OCI-M1 (cell line): ENCODE data around the gene ZBTB7A.

Experiments used
- DNase-seq: peaks from one replicate; lab custom pipeline; 2025; lab: John Stamatoyannopoulos, UW

Gene ZBTB7A

GRCh38 chr19:4054441-4055208 lies 12.1 kb downstream of the ZBTB7A start:
- no peak for DNase-seq

- DNase-seq = no peak
Measured at GRCh38 chr19:4053423-4054324, 13.0 kb downstream of the ZBTB7A start.

- no peak for DNase-seq
Measured at GRCh38 chr19:4052993-4053422, 13.7 kb downstream of the ZBTB7A start.

- no peak for DNase-seq
Measured at GRCh38 chr19:4052114-4052992, 14.3 kb downstream of the ZBTB7A start.

GRCh38 chr19:4051175-4052101 lies 15.3 kb downstream of the ZBTB7A start:
- DNase-seq = no peak

GRCh38 chr19:4049432-4049831 lies 17.3 kb downstream of the ZBTB7A start:
- no peak for DNase-seq

GRCh38 chr19:4046946-4047683 lies 19.6 kb downstream of the ZBTB7A start:
- DNase-seq = no peak

GRCh38 chr19:4046362-4046691 lies 20.4 kb downstream of the ZBTB7A start:
- no peak for DNase-seq

GRCh38 chr19:4045597-4046361 lies 20.9 kb downstream of the ZBTB7A start:
- no peak for DNase-seq

GRCh38 chr19:4044990-4045465 lies 21.7 kb downstream of the ZBTB7A start:
- no peak for DNase-seq

GRCh38 chr19:4043966-4044715 lies 22.6 kb downstream of the ZBTB7A start:
- DNase-seq = no peak

- no peak for DNase-seq
Measured at GRCh38 chr19:4043401-4043800, 23.3 kb downstream of the ZBTB7A start.

- no peak for DNase-seq
Measured at GRCh38 chr19:4042731-4043082, 24.0 kb downstream of the ZBTB7A start.

- DNase-seq = no peak
Measured at GRCh38 chr19:4042064-4042730, 24.5 kb downstream of the ZBTB7A start.

GRCh38 chr19:4038661-4039423 lies 27.9 kb downstream of the ZBTB7A start:
- no peak for DNase-seq

GRCh38 chr19:4038057-4038456 lies 28.6 kb downstream of the ZBTB7A start:
- DNase-seq = no peak

- DNase-seq = no peak
Measured at GRCh38 chr19:4037301-4037949, 29.3 kb downstream of the ZBTB7A start.
